SIG-M5 (cell line): ENCODE results near the gene LACRT.

Experiments used
- DNase-seq: peaks from one replicate; lab custom pipeline; 2025; lab: John Stamatoyannopoulos, UW

LACRT gene

DNA sequence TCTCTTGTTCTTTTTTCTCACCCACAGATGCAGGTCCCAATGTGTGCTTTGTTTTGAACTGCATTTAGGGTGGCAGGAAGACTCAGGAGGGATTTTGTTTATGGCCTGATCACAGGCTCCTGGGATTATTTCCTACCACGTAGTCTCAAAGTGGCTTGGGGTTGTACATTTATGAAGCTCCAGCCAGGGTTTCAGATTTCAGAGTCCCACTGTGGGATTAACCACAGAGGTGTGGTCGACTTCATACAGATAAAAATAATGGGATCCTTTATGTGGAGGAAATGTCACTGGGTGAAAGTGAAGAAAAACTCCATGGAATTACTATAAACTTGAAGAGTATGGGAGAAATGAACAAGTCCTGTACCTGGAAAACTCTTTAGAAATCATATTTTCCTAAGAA lies 32.0 kb downstream of the LACRT start:
- no peak for DNase-seq

DNA sequence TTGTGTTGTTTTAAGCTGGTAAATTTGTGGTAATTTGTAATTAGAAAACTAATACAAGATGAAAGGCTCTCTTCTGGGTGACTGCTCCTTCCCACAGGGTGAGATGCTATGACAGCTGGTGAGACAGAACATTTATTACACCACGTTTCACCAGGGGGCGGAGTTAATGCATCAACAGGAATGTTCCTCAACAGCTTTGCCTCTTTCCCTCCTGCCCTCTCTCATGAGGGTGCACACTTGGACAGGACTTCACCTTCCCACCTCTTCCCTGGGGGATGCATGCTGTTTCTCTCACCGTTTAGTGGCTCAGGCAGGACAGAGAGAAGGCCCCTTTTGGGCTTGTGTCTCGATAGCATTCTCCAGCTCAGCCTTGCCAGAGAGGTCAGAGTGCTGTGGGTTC lies 32.9 kb downstream of the LACRT start:
- no peak for DNase-seq

DNA sequence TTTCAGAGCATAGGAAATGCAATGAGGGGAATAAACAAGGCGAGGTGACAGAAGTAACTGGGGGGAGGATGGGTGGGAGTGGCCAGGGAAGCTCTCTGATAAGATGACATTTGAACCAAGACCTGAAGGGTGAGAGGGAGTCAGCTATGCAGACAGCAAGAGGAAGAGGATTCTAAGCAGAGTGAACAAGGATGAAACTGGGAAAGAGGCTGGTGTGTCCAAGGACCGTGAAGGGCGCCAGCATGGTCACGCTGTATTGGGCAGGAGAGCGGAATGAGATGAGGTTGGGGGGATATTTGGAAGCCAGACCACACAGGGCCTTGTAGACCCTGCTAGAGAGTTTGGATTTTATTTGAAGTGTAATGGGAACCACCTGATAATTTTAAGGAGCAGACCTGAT lies 35.7 kb downstream of the LACRT start:
- DNase-seq: no peak

DNA sequence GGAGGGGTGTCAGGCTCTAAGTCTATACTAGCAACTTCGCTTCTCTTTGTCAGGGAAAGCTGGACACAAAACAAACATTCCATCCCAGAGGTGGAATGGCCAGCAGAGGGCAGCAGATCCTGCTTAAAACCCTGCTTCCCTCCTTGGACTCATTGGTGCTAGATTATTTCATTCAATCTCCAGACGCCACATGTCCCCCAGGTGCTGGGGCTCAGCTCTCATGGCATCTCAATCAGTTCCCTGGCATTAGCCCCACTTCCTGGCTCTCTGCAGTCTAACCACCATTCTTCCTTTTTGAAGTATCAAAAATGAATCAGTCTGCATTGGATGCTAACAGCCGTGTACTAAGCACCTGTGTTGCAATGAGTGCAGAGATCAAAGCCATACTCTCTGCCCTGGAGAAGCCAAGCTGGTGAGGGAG lies 38.2 kb downstream of the LACRT start:
- DNase-seq: no peak

DNA sequence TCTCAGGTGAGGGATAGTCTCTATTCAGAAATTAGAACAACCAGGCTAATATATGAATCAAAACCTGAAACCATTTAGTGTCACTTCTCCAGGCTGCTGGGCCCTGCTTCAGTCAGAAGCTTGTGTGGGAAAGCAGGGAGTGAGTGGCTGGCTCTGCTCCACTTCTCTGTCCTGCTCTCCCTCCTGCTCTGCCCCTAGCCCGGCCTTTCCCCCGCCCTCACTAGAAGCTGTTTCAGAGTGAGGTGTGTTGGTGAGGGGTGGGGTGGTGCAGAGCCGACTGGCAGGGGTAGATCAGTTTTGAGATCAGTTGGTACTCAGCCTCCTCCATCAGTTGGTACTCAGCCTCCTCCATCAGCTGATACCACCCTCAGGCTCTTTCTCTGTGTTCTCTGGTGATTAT lies 39.2 kb downstream of the LACRT start:
- no peak for DNase-seq

DNA sequence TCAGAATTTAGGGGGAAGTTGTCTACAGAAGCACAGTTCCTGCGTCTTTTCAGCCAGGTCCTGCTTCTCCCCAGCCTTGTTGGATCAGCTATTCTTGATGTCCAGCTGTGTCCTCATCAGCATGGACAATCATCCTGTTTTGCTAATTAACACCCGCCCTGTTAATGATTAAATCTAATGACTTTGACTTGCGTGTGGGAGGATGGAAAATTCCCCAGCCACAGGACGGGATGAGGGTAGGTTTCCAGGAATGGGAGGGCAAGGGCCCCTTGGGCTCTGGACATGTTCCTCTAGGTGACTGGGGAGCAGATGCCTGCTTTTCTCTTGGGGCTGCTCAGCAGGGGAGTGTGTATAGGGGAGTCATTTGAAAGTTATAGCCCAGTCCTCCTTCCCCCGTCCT lies 41.0 kb downstream of the LACRT start:
- no peak for DNase-seq

DNA sequence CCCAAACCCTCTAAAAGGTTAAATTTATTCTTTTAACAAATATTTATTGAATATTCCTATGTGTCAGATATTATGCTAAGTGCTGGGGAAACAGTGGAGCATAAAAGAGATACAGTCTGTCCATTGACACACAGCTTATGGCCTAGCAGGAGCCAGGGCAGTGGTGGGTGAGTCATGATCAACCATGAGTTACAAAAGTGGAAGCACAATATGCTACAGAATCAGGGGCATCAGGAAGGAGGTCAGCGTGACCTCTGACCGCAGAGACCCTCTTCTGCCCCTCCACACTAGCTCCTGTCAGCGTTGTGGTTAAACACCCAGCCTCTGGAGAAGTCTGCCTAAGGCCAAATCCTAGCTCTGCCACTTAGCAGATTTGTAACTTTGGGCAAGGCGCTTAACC lies 41.6 kb downstream of the LACRT start:
- DNase-seq: no peak

DNA sequence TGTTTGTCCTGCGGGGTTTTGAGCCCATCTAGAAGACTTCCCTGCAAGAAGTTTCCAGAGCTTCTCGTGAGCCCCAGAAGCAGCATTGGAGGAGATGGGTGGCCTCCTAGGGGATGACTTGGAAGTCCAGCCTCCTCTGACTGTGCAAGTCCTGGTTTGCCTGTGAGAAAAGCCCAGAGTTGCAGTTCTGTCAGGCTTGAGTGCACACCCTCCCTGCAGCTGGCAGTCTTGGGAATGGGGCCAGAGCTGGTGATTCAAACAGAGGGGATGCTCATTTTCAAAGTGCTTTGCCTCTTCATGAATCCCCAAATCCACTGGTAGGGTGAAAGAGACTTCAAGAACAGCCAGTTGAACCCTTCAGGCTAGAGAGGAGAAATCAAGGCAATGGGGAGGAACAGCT lies 42.4 kb downstream of the LACRT start:
- no peak for DNase-seq

DNA sequence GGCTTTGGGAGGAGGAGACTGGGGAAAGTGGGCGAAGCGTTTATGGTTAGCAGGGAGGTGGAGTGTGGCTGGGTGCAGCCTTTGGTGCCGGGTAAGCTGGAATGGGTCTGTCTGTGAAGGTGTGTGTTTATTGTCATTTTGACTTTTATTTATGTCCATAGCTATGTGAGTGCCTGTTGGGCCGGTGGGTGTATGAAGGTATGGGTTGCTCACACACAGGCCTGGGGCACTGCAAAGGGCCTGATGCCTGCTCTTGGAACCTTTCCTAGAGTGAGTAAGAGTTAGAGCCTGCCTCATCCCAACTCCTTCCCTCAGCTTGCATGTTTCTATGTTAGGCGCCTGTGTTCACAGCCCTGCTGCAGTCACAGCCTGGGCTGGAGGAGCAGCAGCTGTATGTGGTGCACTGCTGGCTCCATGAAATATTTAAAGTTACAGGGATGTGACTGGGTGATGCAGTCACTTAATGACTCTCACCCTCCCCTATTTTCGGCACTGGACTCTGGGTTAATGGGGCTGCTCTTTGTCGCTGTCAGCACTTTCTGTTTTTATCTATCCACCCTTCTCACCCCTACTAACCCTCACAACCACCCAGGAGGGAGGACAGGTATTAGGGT lies 43.6 kb downstream of the LACRT start:
- DNase-seq: no peak

DNA sequence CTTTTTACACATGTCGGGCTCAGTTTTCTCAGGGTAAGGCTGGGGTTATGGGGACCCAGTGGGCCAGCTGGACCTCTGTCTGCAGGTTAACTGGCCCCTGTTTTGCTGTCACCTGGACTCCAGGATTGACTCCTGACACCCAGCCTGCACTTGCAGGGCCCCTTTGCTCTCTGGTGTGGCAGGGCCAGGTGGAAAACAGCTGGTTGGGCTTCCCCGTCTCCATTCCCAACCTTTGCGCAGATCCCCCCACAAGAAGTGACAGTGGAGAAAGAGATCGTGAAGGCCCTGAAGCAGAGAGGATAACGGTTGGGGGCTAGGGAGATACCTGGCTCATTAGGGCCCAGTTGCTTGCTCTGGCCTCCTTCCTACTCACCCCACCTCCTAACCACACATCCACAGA lies 44.7 kb downstream of the LACRT start:
- no peak for DNase-seq

DNA sequence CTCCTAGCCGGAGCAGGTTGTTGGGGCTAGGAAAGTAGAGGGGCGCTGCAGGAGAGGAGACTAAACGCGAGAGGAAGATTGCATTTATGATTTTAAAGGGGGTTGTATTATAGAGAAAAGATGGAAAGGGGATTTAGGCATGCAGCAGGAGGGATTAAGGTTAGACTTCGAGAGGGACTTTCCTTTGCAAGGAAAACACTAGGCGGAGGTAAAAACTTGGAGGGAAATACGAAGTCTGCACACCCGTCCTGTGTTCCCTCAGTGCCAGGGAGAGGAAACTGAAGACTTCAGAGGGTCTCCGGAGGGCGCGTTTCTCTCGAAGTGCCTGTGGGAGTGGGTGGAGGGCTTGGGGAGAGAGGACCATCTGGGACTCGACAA lies 45.8 kb downstream of the LACRT start:
- DNase-seq: no peak

DNA sequence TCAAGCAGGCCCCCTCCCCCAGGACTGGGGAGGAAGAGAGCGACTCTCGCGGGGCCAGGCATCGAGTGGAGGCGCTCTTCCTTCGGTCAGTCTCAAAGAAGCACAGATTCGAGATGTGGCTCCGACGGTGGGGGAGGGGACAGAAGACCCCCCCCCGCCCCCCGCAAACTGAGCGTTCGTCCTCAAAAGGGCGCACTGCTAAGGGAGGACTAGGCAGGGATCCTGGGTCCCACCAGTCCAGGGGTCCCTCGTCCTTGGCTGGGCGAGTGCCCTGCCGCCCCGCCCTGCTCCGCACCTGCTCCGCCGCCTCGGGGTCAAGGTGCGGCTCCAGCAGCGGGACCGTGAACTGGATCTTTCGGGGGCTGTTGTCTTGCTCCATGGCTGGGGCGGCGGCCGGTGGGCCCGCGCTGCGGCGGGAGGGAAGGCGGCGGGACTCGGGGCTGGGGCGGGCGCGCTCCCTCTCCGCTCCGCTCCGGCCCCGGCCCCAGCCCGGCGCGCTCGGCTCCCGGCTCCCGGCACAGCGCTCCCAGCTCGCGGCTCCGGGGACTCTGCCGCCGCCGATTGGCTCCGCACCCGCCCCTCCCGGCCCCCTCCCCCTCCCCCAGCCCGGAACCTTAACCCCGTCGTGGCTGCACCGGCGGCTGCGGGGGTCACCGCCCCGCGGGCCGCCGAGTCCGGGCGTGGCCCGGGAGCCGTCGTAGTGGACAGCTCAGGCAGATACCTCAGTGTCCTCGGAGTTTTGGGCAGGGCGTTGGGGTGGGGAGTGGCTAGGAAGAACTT lies 46.4 kb downstream of the LACRT start, which contains the start of gene PPP1R1A:
Gene PPP1R1A, minus strand, starts transcription at position 550 of the 780 bp plus-strand sequence. Its CDS starts 171 bp downstream, at position 379.
- no peak for DNase-seq

DNA sequence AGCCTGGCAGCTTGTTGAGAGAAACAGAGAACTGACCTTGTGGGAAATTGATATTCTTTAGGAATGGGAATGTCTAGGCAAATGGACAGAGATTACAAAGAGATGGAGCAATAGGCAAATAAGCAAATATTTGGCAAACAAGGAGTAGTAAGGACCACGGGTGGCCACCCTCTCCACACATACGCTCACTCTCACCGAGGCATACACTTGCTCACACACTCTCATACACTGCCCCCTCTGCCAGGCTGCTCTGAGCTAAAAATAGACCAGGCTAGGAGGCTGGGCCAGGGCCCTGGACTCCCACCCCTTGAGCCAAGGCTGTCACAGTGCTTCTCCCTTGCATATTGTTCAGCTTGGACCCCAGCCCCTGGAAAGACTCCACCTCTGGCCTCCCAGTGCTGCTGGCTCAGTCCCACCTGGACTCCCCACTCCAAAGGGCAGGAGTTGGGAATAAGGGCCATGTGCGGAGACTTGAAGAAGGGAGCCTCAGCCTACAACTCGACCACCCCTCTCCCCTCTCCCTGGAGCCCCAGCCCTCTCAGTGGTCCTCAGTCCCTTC lies 47.3 kb downstream of the LACRT start:
- no peak for DNase-seq

DNA sequence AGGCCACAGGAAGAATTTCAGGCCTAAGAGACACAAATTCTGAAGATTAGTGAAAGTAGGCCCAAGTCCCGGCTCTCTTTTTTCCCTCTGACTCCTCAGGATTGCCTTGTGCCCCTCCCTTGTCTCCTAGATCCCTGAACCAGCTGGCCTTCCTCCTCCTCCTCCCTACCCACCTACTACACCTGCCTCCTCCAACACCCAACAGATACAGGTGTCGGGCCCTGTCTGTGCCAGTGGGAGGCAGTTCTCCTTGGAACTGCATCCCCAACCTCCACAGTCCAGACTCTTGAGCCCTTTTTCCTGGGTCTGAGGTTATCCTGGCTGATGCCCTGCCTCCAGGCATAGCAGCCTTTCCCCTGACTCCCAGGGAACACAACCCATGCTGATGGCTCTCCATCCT lies 48.1 kb downstream of the LACRT start:
- no peak for DNase-seq

DNA sequence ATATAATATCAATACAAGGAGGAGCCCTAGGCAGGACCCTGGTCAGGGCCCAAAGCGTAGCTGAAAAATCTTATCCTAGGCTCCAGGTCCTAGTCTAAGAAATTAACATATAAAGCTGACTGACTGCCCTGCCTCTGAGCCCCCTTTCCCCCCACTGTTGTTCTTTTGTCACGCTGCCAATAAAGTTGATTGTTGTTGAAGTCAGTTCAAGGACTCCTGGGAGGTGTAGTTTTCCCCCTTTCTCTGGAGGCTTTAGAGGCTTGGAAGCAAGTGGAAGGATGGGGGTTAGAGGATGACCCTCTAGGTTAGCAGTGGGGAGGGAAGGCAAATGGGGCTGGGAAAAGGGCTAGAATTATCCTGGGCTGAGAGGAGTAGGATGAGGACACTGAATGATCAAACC lies 49.5 kb downstream of the LACRT start:
- no peak for DNase-seq

DNA sequence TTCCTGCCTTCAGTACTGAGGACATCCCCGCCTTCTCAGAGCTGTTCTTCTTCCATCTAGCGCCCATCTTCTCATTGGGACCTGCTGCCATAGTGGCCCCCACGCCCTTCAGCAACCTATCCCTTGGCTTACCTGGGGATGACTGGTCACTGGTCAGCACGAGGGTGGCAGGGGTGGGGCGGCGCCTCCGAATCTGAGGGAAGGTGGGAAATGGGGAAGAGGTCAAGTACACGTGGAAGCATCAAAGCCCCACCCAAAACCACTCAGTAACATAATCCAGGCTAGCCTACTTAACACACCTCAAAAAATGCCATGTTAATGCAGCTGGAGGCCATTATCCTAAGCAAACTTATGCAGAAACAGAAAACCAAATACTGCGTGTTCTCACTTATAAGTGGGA lies 50.6 kb downstream of the LACRT start:
- no peak for DNase-seq

DNA sequence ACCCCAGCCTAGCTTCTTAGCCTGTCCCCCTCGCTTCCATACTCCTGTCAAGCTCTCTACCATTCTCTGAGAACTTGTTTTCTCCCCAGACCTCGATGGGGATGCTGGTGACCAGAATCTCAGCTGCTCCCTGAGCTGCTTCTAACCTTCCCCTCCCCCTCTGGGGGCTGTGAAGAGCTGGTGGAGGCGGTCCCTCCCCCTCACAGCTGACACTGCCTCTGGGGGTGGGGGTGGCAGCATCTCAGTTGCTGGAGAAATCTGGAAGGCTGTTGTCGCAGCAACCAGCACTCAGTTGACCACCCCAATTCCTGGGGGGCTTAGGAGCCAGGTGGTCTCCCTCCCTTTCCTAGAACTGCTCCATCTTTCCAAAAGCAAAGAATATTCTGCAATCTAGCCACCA lies 51.0 kb downstream of the LACRT start:
- DNase-seq: no peak

DNA sequence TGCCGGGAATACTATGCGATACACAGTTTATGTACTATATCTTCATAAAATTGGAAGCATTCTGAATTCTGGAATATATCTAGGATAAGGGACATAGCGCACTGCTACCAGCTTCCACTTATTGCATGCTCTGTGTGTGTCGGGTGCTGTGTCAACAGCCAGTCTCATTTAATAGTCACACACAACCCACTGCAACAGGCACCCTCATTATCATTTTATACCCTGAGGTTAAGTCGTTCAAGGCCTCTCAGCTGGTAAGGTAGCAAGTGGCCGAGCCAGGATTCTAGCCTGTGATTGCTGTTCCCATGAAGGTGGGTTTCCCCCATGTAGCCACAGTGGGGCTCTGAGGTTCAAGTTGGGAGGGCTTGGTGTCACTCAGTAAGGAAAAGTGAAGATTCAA lies 53.3 kb downstream of the LACRT start:
- DNase-seq: no peak
